ENCODE data around the gene DAAM2.

Gene DAAM2

DNA sequence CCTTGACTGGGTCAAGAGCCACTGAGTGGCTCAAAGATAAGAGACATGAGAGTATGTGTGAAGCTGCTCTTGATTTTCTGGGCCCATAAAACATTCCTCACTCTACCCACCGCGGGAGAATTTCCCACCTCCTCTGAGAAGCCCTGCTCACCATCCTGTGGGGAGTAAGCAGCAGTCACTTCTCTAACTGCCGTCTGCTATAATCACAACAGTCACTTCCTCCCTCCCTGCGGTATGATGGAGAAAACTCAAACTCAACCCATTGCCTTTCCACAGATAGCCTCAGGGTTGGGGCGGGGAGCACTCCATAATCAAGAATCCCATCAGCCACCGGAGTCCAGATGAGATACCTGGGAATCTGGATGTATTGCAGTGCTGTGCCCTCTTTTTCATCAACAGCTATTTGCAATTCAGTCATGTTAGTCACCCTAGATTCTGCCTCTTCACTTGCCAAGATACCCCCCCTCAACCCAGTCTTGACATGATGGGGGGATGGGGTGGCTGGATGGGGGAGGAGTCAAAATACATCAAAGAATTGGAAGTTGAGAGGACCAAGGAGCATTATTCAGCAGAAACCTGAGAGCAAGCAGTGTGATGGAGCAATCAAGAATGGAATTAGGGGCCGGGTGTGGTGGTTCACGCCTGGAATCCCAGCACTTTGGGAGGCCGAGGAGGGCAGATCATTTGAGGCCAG lies 137.0 kb downstream of the DAAM2 start:
- no peak for DNase-seq (ENCODE audit: low spot score)
- H3K4me1 Mint-ChIP-seq (ENCODE audit: low read depth), result no peaks in the 10 kb centered on the region

GRCh38 chr6:39929733-39930461 lies 137.7 kb downstream of the DAAM2 start:
- H3K4me3 Mint-ChIP-seq, result no peak overlapping the region
- H3K27me3 Mint-ChIP-seq (ENCODE audit: low read depth), result peaks cover 17% of the 10 kb centered on the region

More for the DNA sequence above, 137.0 kb downstream of the DAAM2 start:
- H3K4me3 Mint-ChIP-seq, result no peak overlapping the region
- no peak overlapping the region for H3K27ac Mint-ChIP-seq
- H3K27me3 Mint-ChIP-seq (ENCODE audit: low read depth), result peaks cover 17% of the 10 kb centered on the region
- H3K9me3 Mint-ChIP-seq, result peaks cover 4% of the 10 kb centered on the region
- H3K36me3 Mint-ChIP-seq (ENCODE audit: low read depth), result no peaks in the 10 kb centered on the region

DNA sequence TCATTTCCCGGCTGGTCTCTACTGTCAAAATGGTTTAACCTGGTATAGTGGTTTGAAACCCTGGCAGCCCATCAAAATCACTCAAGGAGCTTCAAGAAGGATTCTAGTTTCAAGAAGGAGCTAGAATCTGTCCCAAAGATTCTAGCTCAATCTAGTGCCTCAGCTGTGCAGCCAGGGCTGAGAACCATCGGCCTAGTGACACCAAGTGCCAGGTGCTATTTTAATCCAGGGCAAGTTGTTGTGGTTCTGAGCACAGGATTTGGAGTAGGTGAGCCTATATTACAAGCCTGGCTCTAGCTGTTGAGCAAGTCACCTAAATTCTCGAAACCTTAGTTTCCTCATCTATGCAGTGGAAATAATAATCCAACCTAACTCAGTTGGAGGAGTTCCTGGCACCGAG lies 138.4 kb downstream of the DAAM2 start:
- Mint-ChIP-seq H3K36me3 (ENCODE audit: low read depth) (no peaks in the 10 kb centered on the region), H3K9me3 (peaks cover 4% of the 10 kb centered on the region), H3K4me1 (ENCODE audit: low read depth) (peaks cover 1% of the 10 kb centered on the region), H3K4me3 (no peak overlapping the region), H3K27ac (no peak overlapping the region), H3K27me3 (ENCODE audit: low read depth) (peaks cover 22% of the 10 kb centered on the region)
- DNase-seq (ENCODE audit: low spot score), result no peak

More at GRCh38 chr6:39929733-39930461, 137.7 kb downstream of the DAAM2 start:
- Mint-ChIP-seq H3K36me3 (ENCODE audit: low read depth) (no peaks in the 10 kb centered on the region), H3K9me3 (peaks cover 4% of the 10 kb centered on the region), H3K27ac (no peak overlapping the region), H3K4me1 (ENCODE audit: low read depth) (peaks cover 1% of the 10 kb centered on the region)
- no peak for DNase-seq (ENCODE audit: low spot score)

DNA sequence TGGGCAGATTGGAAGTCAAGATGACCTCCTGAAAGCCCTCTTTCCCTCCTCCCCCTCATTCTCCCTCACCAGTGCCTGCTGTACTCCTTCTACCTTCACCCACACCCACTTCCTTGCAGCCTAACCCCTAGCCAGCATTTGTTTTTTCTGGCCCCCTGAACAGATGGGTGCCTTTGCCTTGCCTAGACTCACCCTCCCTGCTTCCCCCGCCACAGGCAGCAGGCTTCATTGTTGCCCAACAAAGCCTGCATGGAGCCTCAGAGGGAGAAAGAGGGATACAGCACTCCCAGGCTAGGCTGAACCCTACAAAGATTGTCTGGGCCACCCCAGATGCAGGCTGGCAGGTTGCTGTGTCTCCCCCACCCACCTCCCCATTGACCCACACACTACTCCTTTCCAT lies 139.4 kb downstream of the DAAM2 start:
- no peaks in the 10 kb centered on the region for H3K9me3 Mint-ChIP-seq
- peaks cover 1% of the 10 kb centered on the region for H3K4me1 Mint-ChIP-seq (ENCODE audit: low read depth)
- H3K27ac Mint-ChIP-seq, result no peak overlapping the region
- H3K27me3 Mint-ChIP-seq (ENCODE audit: low read depth), result peaks cover 29% of the 10 kb centered on the region
- H3K36me3 Mint-ChIP-seq (ENCODE audit: low read depth), result no peaks in the 10 kb centered on the region
- H3K4me3 Mint-ChIP-seq, result no peak overlapping the region
- DNase-seq (ENCODE audit: low spot score), result no peak

- Mint-ChIP-seq H3K4me3 (no peak overlapping the region), H3K36me3 (ENCODE audit: low read depth) (no peaks in the 10 kb centered on the region), H3K9me3 (no peaks in the 10 kb centered on the region), H3K4me1 (ENCODE audit: low read depth) (peaks cover 1% of the 10 kb centered on the region), H3K27me3 (ENCODE audit: low read depth) (peaks cover 33% of the 10 kb centered on the region), H3K27ac (no peak overlapping the region)
- DNase-seq (ENCODE audit: low spot score), result no peak
Measured at GRCh38 chr6:39932386-39932910, 140.3 kb downstream of the DAAM2 start.

DNA sequence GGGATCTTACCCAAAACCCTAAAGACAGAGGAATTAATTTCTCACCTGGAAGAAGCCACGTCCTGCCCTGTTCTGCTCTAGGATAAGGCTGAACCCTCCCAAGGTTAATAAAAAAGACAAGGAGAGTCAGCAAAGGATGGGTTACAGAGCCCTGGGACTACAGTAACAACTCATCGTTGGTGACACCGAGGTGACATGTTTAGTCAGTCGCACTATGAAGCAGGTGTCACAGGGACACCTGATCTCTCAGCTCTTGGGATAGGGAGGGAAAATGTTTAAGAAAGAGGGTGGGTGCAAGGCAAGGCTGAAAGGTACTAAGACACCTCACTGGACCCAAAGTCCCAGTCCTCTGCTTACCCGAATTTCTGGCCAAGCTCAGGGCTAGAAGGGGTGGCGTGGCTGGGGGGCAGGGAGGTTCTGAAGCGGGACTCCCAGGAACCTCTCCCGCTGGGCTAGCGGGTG lies 141.5 kb downstream of the DAAM2 start:
- peaks cover 1% of the 10 kb centered on the region for H3K4me1 Mint-ChIP-seq (ENCODE audit: low read depth)
- peaks cover 36% of the 10 kb centered on the region for H3K27me3 Mint-ChIP-seq (ENCODE audit: low read depth)
- no peaks in the 10 kb centered on the region for H3K9me3 Mint-ChIP-seq
- H3K27ac Mint-ChIP-seq, result no peak overlapping the region
- DNase-seq (ENCODE audit: low spot score), result no peak
- H3K36me3 Mint-ChIP-seq (ENCODE audit: low read depth), result no peaks in the 10 kb centered on the region
- H3K4me3 Mint-ChIP-seq, result peak overlapping the region; percentile 86

DNA sequence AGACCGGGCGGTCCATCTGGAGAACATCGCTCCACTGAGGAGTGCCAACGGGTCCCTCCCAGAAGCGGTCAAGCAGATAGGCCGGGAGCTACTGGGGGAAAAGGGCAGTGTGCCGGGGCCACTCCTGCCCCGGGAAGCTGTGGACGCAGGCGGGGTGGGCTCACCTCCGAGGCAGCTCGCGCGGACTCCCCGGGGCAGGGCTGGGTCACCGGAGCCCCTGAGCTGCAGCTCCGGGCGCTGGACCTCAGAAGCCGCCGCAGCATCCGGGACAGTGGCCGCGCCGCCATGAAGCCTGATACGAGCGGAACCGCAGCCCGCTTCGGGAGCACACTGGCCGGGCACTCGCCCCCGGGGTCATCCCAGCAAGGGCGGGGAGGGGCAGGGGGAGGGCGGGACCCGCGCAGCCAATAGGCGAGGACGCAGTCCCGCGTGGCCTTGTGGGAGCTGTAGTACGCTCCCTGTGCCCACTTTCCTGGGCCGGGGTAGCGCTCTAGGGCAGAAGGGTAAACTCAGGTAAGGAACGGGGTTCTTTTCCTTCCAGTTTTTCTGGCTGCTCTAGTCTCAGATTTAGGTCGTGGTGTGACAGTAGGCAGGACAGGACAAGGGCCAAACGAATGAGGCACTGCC lies 142.1 kb downstream of the DAAM2 start, which contains the start of gene MOCS1:
TSS of gene MOCS1 (minus strand) at position 332 of the 627 bp plus-strand sequence. CDS start at position 287, 45 bp downstream.
- Mint-ChIP-seq H3K27ac (no peak within 1 kb of the TSS), H3K36me3 (ENCODE audit: low read depth) (no peaks in the 10 kb centered on the region), H3K4me1 (ENCODE audit: low read depth) (peaks cover 1% of the 10 kb centered on the region), H3K27me3 (ENCODE audit: low read depth) (peaks cover 36% of the 10 kb centered on the region), H3K9me3 (no peaks in the 10 kb centered on the region), H3K4me3 (peak within 1 kb of the TSS; percentile 86)
- DNase-seq (ENCODE audit: low spot score), result peak; percentile 31

GRCh38 chr6:39935241-39935640 lies 143.1 kb downstream of the DAAM2 start:
- Mint-ChIP-seq H3K36me3 (ENCODE audit: low read depth) (no peaks in the 10 kb centered on the region), H3K27ac (no peak overlapping the region), H3K4me3 (no peak overlapping the region), H3K27me3 (ENCODE audit: low read depth) (peaks cover 36% of the 10 kb centered on the region), H3K9me3 (no peaks in the 10 kb centered on the region), H3K4me1 (ENCODE audit: low read depth) (peaks cover 1% of the 10 kb centered on the region)
- DNase-seq (ENCODE audit: low spot score), result no peak

GRCh38 chr6:39936857-39937256 lies 144.7 kb downstream of the DAAM2 start:
- Mint-ChIP-seq H3K4me3 (no peak overlapping the region), H3K27me3 (ENCODE audit: low read depth) (peaks cover 33% of the 10 kb centered on the region), H3K9me3 (no peaks in the 10 kb centered on the region), H3K4me1 (ENCODE audit: low read depth) (peaks cover 1% of the 10 kb centered on the region), H3K36me3 (ENCODE audit: low read depth) (no peaks in the 10 kb centered on the region), H3K27ac (no peak overlapping the region)
- no peak for DNase-seq (ENCODE audit: low spot score)

- no peak overlapping the region for H3K27ac Mint-ChIP-seq
- no peak for DNase-seq (ENCODE audit: low spot score)
- peaks cover 28% of the 10 kb centered on the region for H3K27me3 Mint-ChIP-seq (ENCODE audit: low read depth)
- no peak overlapping the region for H3K4me3 Mint-ChIP-seq
- H3K4me1 Mint-ChIP-seq (ENCODE audit: low read depth), result peaks cover 1% of the 10 kb centered on the region
- H3K9me3 Mint-ChIP-seq, result no peaks in the 10 kb centered on the region
- no peaks in the 10 kb centered on the region for H3K36me3 Mint-ChIP-seq (ENCODE audit: low read depth)
Measured at GRCh38 chr6:39937686-39938333, 145.6 kb downstream of the DAAM2 start.

GRCh38 chr6:39938773-39939654 lies 146.8 kb downstream of the DAAM2 start:
- H3K9me3 Mint-ChIP-seq, result no peaks in the 10 kb centered on the region
- peaks cover 1% of the 10 kb centered on the region for H3K4me1 Mint-ChIP-seq (ENCODE audit: low read depth)
- peaks cover 22% of the 10 kb centered on the region for H3K27me3 Mint-ChIP-seq (ENCODE audit: low read depth)
- H3K36me3 Mint-ChIP-seq (ENCODE audit: low read depth), result no peaks in the 10 kb centered on the region
- no peak overlapping the region for H3K27ac Mint-ChIP-seq
- no peak for DNase-seq (ENCODE audit: low spot score)
- no peak overlapping the region for H3K4me3 Mint-ChIP-seq

DNA sequence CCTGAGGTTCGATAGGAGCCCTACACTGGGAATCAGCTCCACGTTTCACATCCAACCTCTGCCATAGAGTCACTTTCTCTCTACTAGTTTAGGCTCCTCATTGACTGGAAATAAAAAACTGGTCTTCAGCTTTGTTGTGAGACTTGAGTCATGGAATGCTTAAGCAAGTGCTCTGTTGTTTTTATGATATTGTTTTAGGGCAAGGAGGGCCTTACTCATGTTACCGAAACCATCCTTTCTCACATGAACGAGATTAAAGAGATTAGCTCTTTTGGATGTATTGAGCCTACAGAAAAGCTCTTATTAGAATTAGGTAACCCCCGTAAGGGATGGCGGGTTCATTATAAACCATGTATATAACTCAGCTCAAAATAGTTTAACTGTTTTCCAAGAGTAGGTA lies 149.0 kb downstream of the DAAM2 start:
- Mint-ChIP-seq H3K27ac (no peak overlapping the region), H3K4me1 (ENCODE audit: low read depth) (no peaks in the 10 kb centered on the region), H3K27me3 (ENCODE audit: low read depth) (peaks cover 13% of the 10 kb centered on the region), H3K9me3 (no peaks in the 10 kb centered on the region), H3K4me3 (no peak overlapping the region), H3K36me3 (ENCODE audit: low read depth) (no peaks in the 10 kb centered on the region)
- no peak for DNase-seq (ENCODE audit: low spot score)

DNA sequence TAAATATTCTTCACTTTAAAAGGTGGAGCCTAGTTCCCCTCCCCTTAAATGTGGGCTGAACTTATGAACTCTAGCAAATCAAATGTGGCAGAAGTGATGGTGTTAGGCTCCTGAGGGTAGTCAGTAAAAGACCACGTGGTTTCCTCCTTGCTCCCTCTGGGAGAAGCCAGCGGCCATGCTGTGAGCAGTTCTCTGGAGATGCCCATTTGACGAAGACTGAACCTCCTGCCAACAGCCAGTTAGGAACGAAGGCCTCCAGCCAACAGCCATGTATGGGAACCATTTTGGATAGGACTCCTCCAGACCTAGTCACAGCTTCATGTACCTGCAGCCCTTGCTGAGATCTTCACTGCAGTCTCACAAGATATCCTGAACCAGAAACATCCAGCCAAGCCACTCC lies 149.6 kb downstream of the DAAM2 start:
- H3K4me3 Mint-ChIP-seq, result no peak overlapping the region
- H3K4me1 Mint-ChIP-seq (ENCODE audit: low read depth), result no peaks in the 10 kb centered on the region
- no peaks in the 10 kb centered on the region for H3K36me3 Mint-ChIP-seq (ENCODE audit: low read depth)
- peaks cover 10% of the 10 kb centered on the region for H3K27me3 Mint-ChIP-seq (ENCODE audit: low read depth)
- no peak for DNase-seq (ENCODE audit: low spot score)
- H3K27ac Mint-ChIP-seq, result no peak overlapping the region
- H3K9me3 Mint-ChIP-seq, result no peaks in the 10 kb centered on the region
